NCI-H2107 (cell line): ENCODE data around the gene GPR137B.
"Not testable (repeated sequence)": the region's sequence is repeated elsewhere in the genome, so short reads cannot be mapped to it uniquely, and the experiment has no call there.

Source experiments
- DNase-seq: peaks from one replicate; lab custom pipeline; 2025; lab: John Stamatoyannopoulos, UW

Gene GPR137B

GRCh38 chr1:236144446-236145150 is 2.3 kb downstream of the GPR137B start:
- DNase-seq = no peak

- no peak for DNase-seq
Measured at GRCh38 chr1:236147068-236147467, 4.7 kb downstream of the GPR137B start.

GRCh38 chr1:236147521-236148469 is 5.5 kb downstream of the GPR137B start:
- DNase-seq = no peak

GRCh38 chr1:236148470-236148845 is 6.1 kb downstream of the GPR137B start:
- no peak for DNase-seq

DNA sequence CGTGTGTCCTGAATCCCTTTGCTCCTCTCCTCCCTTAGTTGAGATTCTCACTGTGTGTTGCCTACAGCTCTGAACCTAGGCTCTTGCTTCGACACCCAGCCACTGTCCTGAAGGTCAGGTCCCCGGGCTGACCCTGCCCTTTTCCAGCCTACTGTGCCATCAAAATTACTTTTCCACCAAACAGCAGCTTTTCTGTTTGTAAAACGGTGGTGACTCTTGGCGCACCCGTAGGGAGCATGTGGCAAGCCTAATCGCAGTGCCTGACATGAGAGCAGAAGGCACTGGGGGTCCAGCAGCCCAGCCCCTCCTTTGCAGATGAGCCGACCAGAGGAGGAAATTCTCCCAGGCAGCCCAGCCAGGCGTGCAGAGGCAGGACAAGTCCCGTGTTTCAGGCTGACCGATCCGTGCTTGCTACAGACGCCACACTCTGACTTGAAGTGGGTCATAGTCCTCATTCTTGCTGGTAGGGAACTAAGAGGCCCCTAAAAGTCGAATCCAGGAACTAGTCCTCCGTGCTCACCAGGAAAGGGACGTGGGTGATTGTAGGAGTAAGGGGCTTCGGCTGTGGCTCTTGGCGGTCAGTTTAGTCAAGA is 6.8 kb downstream of the GPR137B start:
- no peak for DNase-seq

- DNase-seq = no peak
Measured at GRCh38 chr1:236149696-236150228, 7.4 kb downstream of the GPR137B start.

DNA sequence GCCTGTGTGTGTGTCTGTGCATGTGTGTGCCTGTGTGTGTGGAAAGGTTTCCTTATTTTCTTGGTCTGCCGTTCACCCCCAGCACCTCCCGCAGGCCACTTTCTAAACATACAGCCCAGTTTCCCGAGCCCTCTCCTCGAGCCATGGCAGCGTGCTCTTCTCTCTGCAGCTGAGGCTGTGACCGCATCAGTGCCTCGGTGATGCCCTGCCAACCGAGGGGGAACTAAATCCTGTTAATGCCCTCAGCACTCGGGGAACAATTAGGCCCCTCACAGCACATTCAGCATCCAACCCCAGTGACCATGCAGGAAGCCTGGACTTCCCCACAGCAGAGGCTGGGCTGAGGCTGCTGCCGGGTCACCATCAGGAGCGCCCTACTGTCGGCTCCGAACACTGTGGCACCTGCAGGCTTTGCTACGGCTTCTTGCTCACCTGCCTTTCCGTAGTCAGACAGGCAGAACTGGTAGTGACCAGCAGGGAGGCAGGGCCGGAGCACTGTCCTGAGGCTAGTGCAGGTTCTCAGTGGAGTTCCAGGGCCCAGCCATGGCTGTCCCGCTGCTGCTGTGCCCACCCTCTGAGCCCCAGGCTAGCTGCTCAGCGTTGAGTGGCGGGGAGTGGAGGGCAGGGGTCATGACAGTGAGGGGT is 8.1 kb downstream of the GPR137B start:
- no peak for DNase-seq

DNA sequence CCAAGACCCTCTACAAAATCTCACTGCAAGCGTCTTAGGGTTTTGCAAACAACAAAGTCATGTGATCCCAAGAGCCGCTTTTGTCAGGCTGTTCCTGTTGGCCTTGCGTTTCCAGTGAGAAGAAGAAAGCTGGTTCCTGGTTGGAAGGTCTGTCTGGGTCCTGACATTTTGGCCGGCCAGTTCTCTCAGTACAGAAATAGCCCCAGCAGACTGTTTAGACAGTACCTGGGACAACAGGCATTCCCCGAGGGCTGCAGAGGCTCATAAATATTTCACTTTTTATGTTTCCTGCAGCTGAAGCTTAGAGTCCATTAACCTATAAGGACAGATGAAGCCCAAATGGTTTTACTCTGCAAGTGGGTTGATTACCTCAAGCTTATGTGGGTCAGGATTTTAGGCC is 8.6 kb downstream of the GPR137B start:
- no peak for DNase-seq

DNA sequence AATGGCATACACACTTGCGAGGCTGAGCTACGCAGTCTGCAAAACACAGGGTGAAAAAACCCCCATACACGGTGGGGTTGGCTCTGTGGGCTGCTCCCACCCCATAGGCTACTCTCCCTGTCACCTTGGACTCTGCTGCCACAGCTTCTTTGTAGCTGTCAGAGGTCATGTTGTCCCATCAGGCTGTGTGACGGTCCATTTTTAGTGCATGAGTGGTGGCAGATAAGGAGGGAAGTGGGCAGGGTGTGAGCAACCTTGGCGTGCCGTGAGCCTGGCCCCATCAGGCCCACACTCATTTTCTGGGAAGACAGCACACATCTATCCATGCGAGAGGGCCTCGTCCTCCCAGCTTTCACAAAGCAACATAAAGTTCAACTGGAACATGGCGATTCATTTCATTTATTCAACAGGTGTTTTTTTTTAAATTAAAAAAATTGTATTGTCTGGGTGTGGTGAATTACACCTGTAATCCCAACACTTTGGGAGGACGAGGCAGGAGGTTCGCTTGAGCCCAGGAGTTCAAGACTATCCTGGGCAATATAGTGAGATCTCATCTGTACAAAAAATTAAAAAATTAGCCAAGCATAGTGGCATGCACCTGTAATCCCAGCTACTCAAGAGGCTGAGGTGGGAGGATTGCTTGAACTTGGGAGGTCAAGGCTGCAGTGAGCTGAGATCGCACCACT is 9.5 kb downstream of the GPR137B start:
- no peak for DNase-seq

DNA sequence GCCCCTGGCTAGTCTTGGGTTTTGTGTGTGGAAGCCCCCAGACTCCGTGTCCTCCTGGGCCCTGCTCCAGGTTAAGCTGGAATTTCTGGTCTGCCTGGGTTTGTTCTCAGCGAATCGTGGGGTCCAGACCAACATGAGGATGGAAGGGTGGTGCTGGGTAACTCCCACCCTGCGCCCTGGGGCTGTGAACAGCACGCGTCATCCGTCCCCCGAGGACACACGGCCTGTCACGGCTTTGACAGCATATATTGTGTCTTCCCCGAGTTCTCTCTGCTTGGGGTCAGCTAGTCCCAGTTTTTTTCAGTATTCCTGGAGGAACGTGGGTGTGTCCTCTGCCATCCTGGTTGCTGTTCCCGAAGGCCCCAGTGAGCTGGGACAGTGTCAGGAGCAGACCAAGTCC is 11.8 kb downstream of the GPR137B start:
- no peak for DNase-seq

GRCh38 chr1:236154671-236155398 is 12.5 kb downstream of the GPR137B start:
- no peak for DNase-seq

- no peak for DNase-seq
Measured at GRCh38 chr1:236155399-236155767, 13.0 kb downstream of the GPR137B start.

GRCh38 chr1:236155841-236156503 is 13.6 kb downstream of the GPR137B start:
- no peak for DNase-seq

DNA sequence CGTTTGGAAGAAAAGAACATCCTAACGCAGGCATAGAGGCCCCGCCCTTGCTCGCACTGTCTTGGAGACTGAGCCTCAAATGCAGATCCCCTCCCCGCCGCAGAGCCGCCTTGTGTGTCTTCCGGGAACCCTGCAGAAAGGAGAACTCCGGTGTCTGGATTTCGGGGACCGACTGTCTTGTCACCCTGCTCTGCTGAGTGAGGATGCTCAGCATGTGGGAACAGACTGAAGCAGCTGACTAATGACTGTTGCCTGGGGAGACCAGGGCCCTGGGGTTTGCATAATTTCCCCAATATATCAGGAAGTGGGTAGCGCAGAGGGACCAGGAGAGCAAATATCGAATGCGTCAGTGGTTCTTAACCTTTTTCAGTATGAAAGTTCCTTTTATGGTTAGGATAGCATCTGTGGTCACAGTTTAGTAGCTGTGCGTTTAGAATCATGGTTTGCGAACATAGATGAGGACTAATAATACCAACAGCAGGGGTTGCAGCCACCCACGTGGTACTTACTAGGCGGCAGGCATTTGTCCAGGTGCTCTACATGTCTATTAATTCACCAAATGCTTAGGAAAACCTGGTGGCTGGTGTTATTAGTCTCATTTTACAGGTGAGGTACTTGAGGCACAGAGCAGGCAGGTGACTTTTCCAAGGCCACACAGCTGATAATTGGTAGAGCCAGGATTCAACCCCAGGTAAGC is 14.3 kb downstream of the GPR137B start:
- DNase-seq = no peak

GRCh38 chr1:236158072-236158471 is 15.7 kb downstream of the GPR137B start:
- DNase-seq = not testable (repeated sequence)

DNA sequence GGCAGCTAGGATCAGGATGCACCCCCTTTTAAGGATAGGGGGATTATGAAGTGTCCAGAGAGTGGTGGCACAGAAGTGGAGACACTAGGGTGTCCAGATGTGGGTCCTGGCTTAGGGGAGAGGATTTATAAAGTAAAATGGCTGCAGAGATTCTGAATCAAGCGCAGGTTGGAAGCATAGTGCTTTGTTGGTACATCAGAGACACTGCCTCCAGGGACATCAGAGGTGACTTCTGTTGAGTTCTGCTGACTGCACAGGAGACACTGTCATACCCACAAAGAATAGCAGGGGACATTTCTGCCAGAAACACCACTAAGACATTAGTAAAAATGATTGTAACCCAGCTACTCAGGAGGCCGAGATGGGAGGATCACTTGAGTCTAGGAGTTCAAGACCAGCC is 16.4 kb downstream of the GPR137B start:
- no peak for DNase-seq

DNA sequence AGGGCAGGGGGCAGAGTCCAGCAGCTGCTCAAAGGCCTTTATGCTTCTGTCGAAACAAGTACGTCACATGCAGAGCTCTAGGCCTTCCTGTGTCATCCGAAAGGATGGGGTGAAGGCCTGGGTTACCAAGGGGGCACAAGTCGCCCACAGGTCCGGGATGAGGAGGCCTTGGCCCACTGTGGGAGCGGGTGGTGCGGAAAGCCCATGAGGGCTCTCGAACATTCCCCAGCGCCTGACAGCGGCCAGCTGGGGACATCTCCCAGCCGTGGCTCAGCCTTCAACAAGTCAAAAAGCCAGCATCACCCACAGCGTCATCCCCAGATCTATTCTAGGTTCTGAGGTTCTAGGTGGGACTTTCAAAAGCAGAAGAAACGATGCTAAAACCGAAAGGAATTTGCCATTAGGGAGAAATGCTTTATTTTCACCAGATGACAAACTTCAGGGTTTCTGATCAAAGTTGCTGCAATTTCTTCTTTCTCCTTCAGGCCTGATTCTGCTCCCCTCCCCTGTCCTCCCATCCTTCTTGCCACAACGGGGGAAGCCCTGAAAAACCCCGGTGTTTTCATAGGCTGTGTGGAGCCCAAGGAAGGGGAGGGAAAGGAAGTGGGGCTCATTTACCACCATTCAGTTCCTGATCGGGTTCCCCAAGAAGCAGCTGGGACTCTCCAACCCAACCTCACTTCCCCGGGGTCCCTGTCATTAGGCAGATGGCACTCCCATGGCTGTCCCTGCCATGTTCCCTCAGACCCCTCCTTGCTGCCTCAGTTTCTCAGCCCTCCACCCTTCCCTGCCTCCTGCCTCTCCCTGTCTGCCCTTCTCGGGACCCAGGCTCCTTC is 17.6 kb downstream of the GPR137B start:
- no peak for DNase-seq

- DNase-seq = no peak
Measured at GRCh38 chr1:236160540-236161127, 18.3 kb downstream of the GPR137B start.
